Measurements from ENCODE around the gene MORN3.

- TF ChIP-seq POLR2AphosphoS5 (IDR thresholded peaks at IDR 0.05; ENCODE audit: low read depth, low read length) = no peak
- no peak for TF ChIP-seq POLR2A (IDR thresholded peaks at IDR 0.05; ENCODE audit: low read depth, low read length)
- TF ChIP-seq TAF1 (IDR thresholded peaks at IDR 0.05; ENCODE audit: borderline replicate concordance, low read depth, low read length) = no peak
Observed at GRCh38 chr12:121715862-121716435, 46.5 kb upstream of the MORN3 start.

Data from GM12892 (cell line).